OCI-LY7 (cell line): Measurements from ENCODE around the gene MTOR. TPM values are rescaled to one million over a fixed set of nuclear protein-coding genes. Genes with fewer than 3 reads are reported as not detected.
"Not testable (repeated sequence)": the region's sequence is repeated elsewhere in the genome, so short reads cannot be mapped to it uniquely, and the experiment has no call there.

Source experiments
- BruUV-seq: library from RNA; stranded (reverse); fragments of 400-500 nt; replicated peaks from 2 replicates; lab custom pipeline; 2021; lab: Mats Ljungman, UMichigan
- CTCF ChIA-PET: fragments of 300-600 bp; sonication (Branson Sonifier 250); formaldehyde crosslinking; loops from one replicate; lab custom pipeline; 2022; ENCODE audit warnings: antibody characterized with exemption; ENCODE audit not compliant: unreplicated experiment; lab: Charles Lee
- POLR2A ChIA-PET: fragments of 300-600 bp; sonication (Branson Sonifier 250); formaldehyde crosslinking; loops from one replicate; lab custom pipeline; 2022; ENCODE audit warnings: antibody characterized with exemption; lab: Charles Lee
- DNase-seq: peaks from one replicate; pipeline ENCODE4 v3.0.0-alpha.2; 2015; ENCODE audit warnings: low spot score
- H2AFZ ChIP-seq: fragments of 200-600 bp; sonication (generic), shearing (Covaris generic); 2 replicates; pipeline ENCODE4 v1.6.1; 2014; ENCODE audit warnings: mild to moderate bottlenecking, antibody characterized with exemption, low read length, moderate library complexity
- H3K27ac ChIP-seq: fragments of 200-600 bp; sonication (generic); 2 replicates; pipeline ENCODE4 v1.5.1; 2014; ENCODE audit warnings: mixed run types, low read depth, mild to moderate bottlenecking, moderate library complexity, low read length, inconsistent platforms; ENCODE audit not compliant: poor library complexity, severe bottlenecking
- H3K36me3 ChIP-seq: fragments of 200-600 bp; sonication (generic); 2 replicates; pipeline ENCODE4 v1.6.1; 2014; ENCODE audit warnings: mild to moderate bottlenecking, antibody characterized with exemption, low read length, moderate library complexity, mixed read lengths; ENCODE audit not compliant: insufficient read depth
- H3K4me1 ChIP-seq: fragments of 200-600 bp; sonication (generic); 2 replicates; pipeline ENCODE4 v1.5.1; 2014; ENCODE audit warnings: mild to moderate bottlenecking, low read length; ENCODE audit not compliant: insufficient read depth, poor library complexity, severe bottlenecking
- H3K4me2 ChIP-seq: fragments of 200-600 bp; sonication (generic); 2 replicates; pipeline ENCODE4 v1.6.1; 2014; ENCODE audit warnings: mild to moderate bottlenecking, low read length
- H3K4me3 ChIP-seq: fragments of 200-600 bp; sonication (generic); 2 replicates; pipeline ENCODE4 v1.5.1; 2014; ENCODE audit warnings: mild to moderate bottlenecking, low read depth, low read length; ENCODE audit not compliant: poor library complexity, severe bottlenecking
- H3K79me2 ChIP-seq: fragments of 200-600 bp; sonication (generic); 2 replicates; pipeline ENCODE4 v1.6.1; 2016; ENCODE audit warnings: low read depth, mild to moderate bottlenecking, low read length, moderate library complexity, mixed read lengths; ENCODE audit not compliant: insufficient read depth
- H3K9me2 ChIP-seq: fragments of 200-600 bp; sonication (generic); 2 replicates; pipeline ENCODE4 v1.6.1; 2016; ENCODE audit warnings: mild to moderate bottlenecking, low read length, mixed read lengths; ENCODE audit not compliant: insufficient read depth
- H3K9me3 ChIP-seq: fragments of 200-600 bp; sonication (generic); 2 replicates; pipeline ENCODE4 v1.6.1; 2014; ENCODE audit warnings: mild to moderate bottlenecking, mixed run types, low read length, mixed read lengths
- H4K20me1 ChIP-seq: fragments of 200-600 bp; sonication (generic); 2 replicates; pipeline ENCODE4 v1.6.1; 2014; ENCODE audit warnings: mild to moderate bottlenecking, antibody characterized with exemption, low read length, moderate library complexity, mixed read lengths; ENCODE audit not compliant: insufficient read depth
- CTCF ChIP-seq: fragments of 200-600 bp; sonication (generic); conservative IDR thresholded peaks from 2 replicates; pipeline ENCODE4 v1.5.1; 2014; ENCODE audit warnings: mild to moderate bottlenecking, antibody characterized with exemption, low read length, moderate library complexity, mixed read lengths
- EZH2phosphoT487 ChIP-seq: fragments of 200-600 bp; sonication (generic); IDR thresholded peaks from 2 replicates; pipeline ENCODE4 v1.6.1; 2018; ENCODE audit warnings: low read depth, borderline replicate concordance, mild to moderate bottlenecking, mixed run types, antibody characterized with exemption, low read length, moderate library complexity, mixed read lengths
- intact Hi-C: fragments of 100-400 bp; cut with micrococcal nuclease; formaldehyde crosslinking; loops from one replicate; pipeline ENCODE4 v1.10.0; 2022; ENCODE audit not compliant: unreplicated experiment
- total RNA-seq, 2 experiments: library from RNA; depleted of rRNA in 1 of 2; stranded (reverse); fragments of >200 nt in 1 of 2; shearing (Covaris generic) in 1 of 2; gene quantifications; 2 replicates each; pipeline ENCODE4 v1.2.3, GENCODE V29; 2014 to 2022

Gene MTOR
- total RNA-seq, 2 experiments from 2014 or later = 41.1 to 58.6 TPM

DNA sequence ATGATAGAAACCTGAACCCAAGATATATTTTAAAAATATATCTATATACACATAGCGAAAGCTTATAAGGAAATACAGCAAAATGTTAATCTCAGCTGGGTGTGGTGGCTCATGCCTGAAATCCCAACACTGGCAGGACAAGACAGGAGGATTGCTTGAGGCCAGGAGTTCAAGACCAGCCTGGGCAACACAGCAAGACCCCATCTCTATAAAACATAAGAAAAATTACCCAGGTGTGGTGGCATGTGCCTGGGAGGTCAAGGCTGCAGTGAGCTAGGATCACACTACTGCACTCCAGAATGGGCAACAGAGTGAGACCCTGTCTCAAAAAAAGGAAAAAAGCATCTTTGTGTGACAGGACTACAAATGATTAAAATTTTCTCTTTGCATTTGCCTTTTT, 196.6 kb downstream of the MTOR start:
- peaks cover 15% of the 10 kb centered on the region for H3K4me1 ChIP-seq
- H3K79me2 ChIP-seq = peaks cover 14% of the 10 kb centered on the region; the same call in 1 of the 2 replicates
- CTCF ChIA-PET = interaction anchor here (1.3 kb wide), 1 partner anchor 33 kb away, joined by 3 read pairs; no protein-coding TSS in a partner anchor
- no peak overlapping the region for H3K4me3 ChIP-seq
- H3K27ac ChIP-seq = no peak overlapping the region
- no peaks in the 10 kb centered on the region for H4K20me1 ChIP-seq
- H3K9me2 ChIP-seq = no peaks in the 10 kb centered on the region
- TF ChIP-seq CTCF = no peak
- TF ChIP-seq EZH2phosphoT487 = no peak
- no peaks in the 10 kb centered on the region for H3K9me3 ChIP-seq
- POLR2A ChIA-PET = no interaction called here
- intact Hi-C loops = no loop called here
- no TSS peak for BruUV-seq
- H2AFZ ChIP-seq = no peak overlapping the region
- H3K4me2 ChIP-seq = no peak overlapping the region
- peaks cover 74% of the 10 kb centered on the region for H3K36me3 ChIP-seq
- DNase-seq = no peak

DNA sequence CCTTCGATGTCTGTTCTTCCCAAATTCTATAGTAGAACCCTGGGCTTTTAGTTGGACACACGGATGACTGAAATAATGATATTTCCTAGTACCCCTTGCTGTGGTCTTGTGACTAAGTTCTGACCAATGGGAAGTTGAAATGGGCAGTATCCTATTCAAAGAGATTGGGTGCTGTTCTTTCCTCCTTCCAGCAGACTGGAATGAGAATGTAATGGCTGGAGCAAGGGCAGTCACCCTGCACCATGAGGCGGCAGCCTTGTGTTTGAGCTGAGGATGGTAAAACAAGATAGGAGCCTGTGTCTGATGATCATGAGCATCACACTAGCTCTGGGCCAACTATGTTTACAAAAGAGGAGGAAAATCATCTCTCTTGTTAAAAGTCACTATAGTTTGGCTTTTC, 197.4 kb downstream of the MTOR start:
- POLR2A ChIA-PET = interaction anchor here (0.6 kb wide), 1 partner anchor 700 kb away, joined by 4 read pairs; no protein-coding TSS in a partner anchor
- CTCF ChIA-PET = no interaction called here
- H3K27ac ChIP-seq = no peak overlapping the region
- H2AFZ ChIP-seq = no peak overlapping the region
- H3K79me2 ChIP-seq = peaks cover 20% of the 10 kb centered on the region; the same call in 1 of the 2 replicates
- peaks cover 16% of the 10 kb centered on the region for H3K4me1 ChIP-seq
- no peaks in the 10 kb centered on the region for H3K9me2 ChIP-seq
- no peak for DNase-seq
- H4K20me1 ChIP-seq = no peaks in the 10 kb centered on the region
- TF ChIP-seq CTCF (no peak), EZH2phosphoT487 (no peak)
- no TSS peak for BruUV-seq
- intact Hi-C loops = no loop called here
- H3K9me3 ChIP-seq = no peaks in the 10 kb centered on the region
- no peak overlapping the region for H3K4me3 ChIP-seq
- H3K36me3 ChIP-seq = peaks cover 67% of the 10 kb centered on the region
- no peak overlapping the region for H3K4me2 ChIP-seq

- H2AFZ ChIP-seq, H3K27ac ChIP-seq, DNase-seq, BruUV-seq, H4K20me1 ChIP-seq, CTCF ChIA-PET, H3K4me2 ChIP-seq, H3K9me2 ChIP-seq, H3K9me3 ChIP-seq, intact Hi-C loops, H3K4me3 ChIP-seq: not testable (repeated sequence)
- H3K36me3 ChIP-seq = peaks cover 63% of the 10 kb centered on the region
- H3K79me2 ChIP-seq = peaks cover 27% of the 10 kb centered on the region
- TF ChIP-seq CTCF = peak; percentile 53
- POLR2A ChIA-PET = interaction anchor here (0.5 kb wide), 1 partner anchor 12 kb away, joined by 3 read pairs; no protein-coding TSS in a partner anchor
- H3K4me1 ChIP-seq = peaks cover 16% of the 10 kb centered on the region
Measured at GRCh38 chr1:11063937-11064537, 198.3 kb downstream of the MTOR start.
